ENCODE data around the gene ACTR1A. TPM values are rescaled to one million over a fixed set of nuclear protein-coding genes. Genes with fewer than 3 reads are reported as not detected.

Gene ACTR1A
- total and polyA plus RNA-seq, 2 donors (not counting 1 experiment from before 2014, with no cell fraction given) = 38.3 to 58.3 TPM

- H3K27me3 ChIP-seq (replicated peaks in 1 of 4; ENCODE audit: control extremely low read depth in 1 of 4, control insufficient read depth in 3 of 4, insufficient read depth in 4 of 4, low read length in 3 of 4) = no peaks in the 10 kb centered on the region
- POLR2A ChIA-PET = interaction anchor here (0.6 to 1.0 kb wide), 4 partner anchors 8 to 293 kb away, joined by 3 to 7 read pairs (median 4); partner anchors contain the start of genes ACTR1A and SUFU
These were observed 9.2 kb upstream of the ACTR1A start for GRCh38 chr10:102511583-102512274.

More at GRCh38 chr10:102511583-102512274, 9.2 kb upstream of the ACTR1A start:
- peaks cover 54% of the 10 kb centered on the region for H3K79me2 ChIP-seq (ENCODE audit: control insufficient read depth, insufficient read depth, low read length)
- peak overlapping the region; percentile 45 to 75 for H3K27ac ChIP-seq (ENCODE audit: low read length in 2 of 2)
- ATAC-seq (ENCODE audit: low read depth) = peak; percentile 96
- H3K4me3 ChIP-seq (ENCODE audit: control extremely low read depth in 1 of 5, extremely low read depth in 1 of 5, insufficient read depth in 1 of 5, low read depth in 2 of 5, low read length in 4 of 5) = peak overlapping the region in 1 of 5 experiments; percentile 21
- WGBS (ENCODE audit: insufficient coverage) = 57% methylated on average over 2 of the region's 6 CpGs
- H3K36me3 ChIP-seq (replicated peaks in 1 of 2; ENCODE audit: control extremely low read depth in 1 of 2, control insufficient read depth in 1 of 2, extremely low read depth in 1 of 2, insufficient read depth in 2 of 2, low read length in 1 of 2) = peaks cover 1 to 15% of the 10 kb centered on the region in 2 experiments
- H3K9ac ChIP-seq (ENCODE audit: low read length) = peak overlapping the region; percentile 14
- CTCF ChIA-PET = interaction anchor here (0.6 to 2.0 kb wide), 11 partner anchors 9 to 538 kb away, joined by 3 to 14 read pairs (median 4); partner anchors contain the start of genes ACTR1A and SUFU
- H3K4me1 ChIP-seq (ENCODE audit: control insufficient read depth in 2 of 2, insufficient read depth in 2 of 2, low read length in 2 of 2) = peaks cover 13 to 14% of the 10 kb centered on the region in 2 donors
- TF ChIP-seq EZH2 (IDR thresholded peaks at IDR 0.05; ENCODE audit: borderline replicate concordance, insufficient read depth, low read depth, low read length, poor library complexity, severe bottlenecking) (no peak), CTCF (IDR thresholded peaks at IDR 0.05) (no peak)
- peak overlapping the region; percentile 38 for H3K4me3 Mint-ChIP-seq
- DNase-seq = peak; percentile 70
- peaks cover 18% of the 10 kb centered on the region for H3K4me1 Mint-ChIP-seq
- H4K20me1 ChIP-seq (ENCODE audit: control insufficient read depth, insufficient read depth, low read length, poor library complexity, severe bottlenecking) = no peaks in the 10 kb centered on the region
- peak overlapping the region; percentile 52 for H3K4me2 ChIP-seq (replicated peaks; ENCODE audit: low read depth, low read length, poor library complexity, severe bottlenecking)
- H2AFZ ChIP-seq (ENCODE audit: insufficient read depth, low read depth, low read length, poor library complexity, severe bottlenecking) = peak overlapping the region; percentile 42
- H3K27me3 Mint-ChIP-seq = no peaks in the 10 kb centered on the region
- peak overlapping the region; percentile 78 for H3K27ac Mint-ChIP-seq
- H3K9me3 Mint-ChIP-seq (ENCODE audit: insufficient read depth) = no peaks in the 10 kb centered on the region
- intact Hi-C loops (cut with micrococcal nuclease) = no loop called here
- H3K9me3 ChIP-seq (ENCODE audit: control extremely low read depth in 1 of 3, control insufficient read depth in 2 of 3, insufficient read depth in 1 of 3, low read length in 2 of 3) = no peaks in the 10 kb centered on the region
